Lung (tissue), 12 donors: ENCODE data around the gene NARF. TPM values are rescaled to one million over a fixed set of nuclear protein-coding genes. Genes with fewer than 3 reads are reported as not detected.

Source experiments
- ATAC-seq: fragments of 200-7000 bp; cut with Tn5 transposase; one replicate; pipeline ENCODE4 v1.9.1; 2020; ENCODE audit warnings: moderate number of reproducible peaks; ENCODE audit not compliant: insufficient read depth, low FRiP score
- DNase-seq, 3 donors: peaks; one replicate each; pipeline ENCODE4 v3.0.0-alpha.2; 2013 to 2017
- H3K27ac ChIP-seq, 2 donors: one replicate each; pipeline ENCODE4 v1.5.1; 2013; ENCODE audit warnings: mild to moderate bottlenecking in 2 of 2, moderate library complexity in 2 of 2, control low read depth in 1 of 2, inconsistent platforms in 1 of 2, low read depth in 1 of 2, low read length in 1 of 2
- H3K27me3 ChIP-seq, 3 donors: one replicate each; pipeline ENCODE4 v1.5.1; 2013; ENCODE audit warnings: low read length in 2 of 3; ENCODE audit not compliant: control insufficient read depth in 3 of 3, insufficient read depth in 3 of 3
- H3K36me3 ChIP-seq, 4 donors: one replicate each; pipeline ENCODE4 v1.5.1; 2013; ENCODE audit warnings: low read length in 4 of 4, mild to moderate bottlenecking in 1 of 4, moderate library complexity in 1 of 4; ENCODE audit not compliant: control insufficient read depth in 4 of 4, insufficient read depth in 4 of 4
- H3K4me1 ChIP-seq, 5 donors: one replicate each; pipeline ENCODE4 v1.5.1; 2013; ENCODE audit warnings: low read length in 5 of 5, mild to moderate bottlenecking in 2 of 5, moderate library complexity in 1 of 5; ENCODE audit not compliant: control insufficient read depth in 5 of 5, insufficient read depth in 5 of 5
- H3K4me3 ChIP-seq: one replicate; pipeline ENCODE4 v1.5.1; 2013; ENCODE audit warnings: mild to moderate bottlenecking, control low read depth, moderate library complexity
- H3K9ac ChIP-seq, 2 donors: one replicate each; pipeline ENCODE4 v1.5.1; 2013; ENCODE audit warnings: low read length in 2 of 2, control low read depth in 1 of 2; ENCODE audit not compliant: insufficient read depth in 1 of 2
- H3K9me3 ChIP-seq, 4 donors: one replicate each; pipeline ENCODE4 v1.5.1; 2013; ENCODE audit warnings: low read length in 3 of 4, mild to moderate bottlenecking in 1 of 4, moderate library complexity in 1 of 4; ENCODE audit not compliant: control insufficient read depth in 4 of 4, insufficient read depth in 3 of 4
- CTCF ChIP-seq: IDR thresholded peaks from 2 replicates; pipeline ENCODE4 v1.5.1; 2012; ENCODE audit warnings: mild to moderate bottlenecking; ENCODE audit errors: control extremely low read depth, extremely low read depth
- WGBS, 2 donors: extraction: QIAGEN DNeasy Blood & Tissue Kit; methylation state at CpG; one replicate each; pipeline ENCODE4 v1.1.7; 2013; 5-methylcytosine and 5-hydroxymethylcytosine counted together
- polyA plus RNA-seq, 2 donors: library from polyadenylated mRNA; stranded (reverse); fragments of 200-250 nt; gene quantifications; one replicate each; pipeline ENCODE4 v1.2.1, GENCODE V29; 2013
- total RNA-seq, 2 donors: library from RNA; depleted of rRNA in 1 of 2; stranded (reverse); fragments of >200 nt in 1 of 2; gene quantifications; one replicate each; pipeline ENCODE4 v1.2.1, GENCODE V29; 2014 to 2021
- donor health status: control.
- donor health status: control.
- donor health status: Bipolar disorder and iron deficiency.
- donor health status: healthy.
- donor health status: DM: yes; HTN: yes; CAD: no.

NARF gene
- total and polyA plus RNA-seq, 4 donors: 54.7 to 60.1 (median 58.7) TPM

DNA sequence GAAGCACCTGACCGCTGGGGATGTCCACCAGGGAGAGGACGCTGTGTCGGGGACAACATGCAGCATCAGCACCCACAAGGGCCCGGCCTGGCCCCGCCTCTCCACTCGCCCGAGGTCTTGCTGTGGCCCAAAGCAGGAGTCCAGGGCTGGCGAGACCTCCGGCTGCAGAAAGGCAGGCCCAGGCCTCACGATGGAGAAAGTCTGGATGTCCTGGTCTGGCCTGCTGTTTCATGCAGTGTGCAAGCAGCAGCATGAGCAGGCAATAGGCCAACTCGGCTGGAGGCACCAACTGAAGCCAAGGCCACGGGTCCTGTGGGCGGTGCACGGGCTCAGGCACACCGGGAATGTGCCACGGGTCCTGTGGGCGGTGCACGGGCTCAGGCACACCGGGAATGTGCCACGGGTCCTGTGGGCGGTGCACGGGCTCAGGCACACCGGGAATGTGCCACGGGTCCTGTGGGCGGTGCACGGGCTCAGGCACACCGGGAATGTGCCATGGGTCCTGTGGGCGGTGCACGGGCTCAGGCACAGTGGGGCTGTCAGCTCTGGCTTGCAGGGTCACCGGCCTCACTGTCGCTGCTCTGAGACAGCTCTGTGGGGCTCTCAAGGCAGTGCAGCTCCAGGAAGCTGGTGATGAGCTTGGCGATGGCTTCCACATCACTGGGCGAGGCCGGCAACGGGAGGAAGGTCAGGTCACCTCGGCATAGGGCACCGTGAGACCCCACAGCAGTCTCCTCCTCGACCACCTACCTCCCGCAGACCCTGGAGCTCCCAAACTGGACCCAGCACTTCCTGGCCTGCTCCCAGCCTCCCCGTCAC is 14.9 kb upstream of the NARF start:
- Histone ChIP-seq H3K27ac (no peak overlapping the region), H3K9me3 (no peaks in the 10 kb centered on the region), H3K4me1 (peaks cover 0 to 12% (median 0%) of the 10 kb centered on the region in 5 donors), H3K27me3 (no peaks in the 10 kb centered on the region), H3K4me3 (no peak overlapping the region), H3K9ac (no peak overlapping the region), H3K36me3 (peaks cover 0 to 50% (median 5%) of the 10 kb centered on the region in 4 donors)
- ATAC-seq: no peak
- no peak for TF ChIP-seq CTCF
- WGBS, 2 donors: 91 to 95% methylated on average over 32 to 37 of the region's 40 CpGs
- no peak for DNase-seq

GRCh38 chr17:82444284-82444893 is 14.2 kb upstream of the NARF start:
- H3K36me3 ChIP-seq: peaks cover 0 to 50% (median 5%) of the 10 kb centered on the region in 4 donors
- WGBS, 2 donors: 92% methylated on average over 35 of the region's 35 CpGs
- ATAC-seq (no peak), DNase-seq (no peak)
- peak overlapping the region in 1 of 2 donors; percentile 36 for H3K27ac ChIP-seq
- no peak for TF ChIP-seq CTCF
- peaks cover 0 to 16% (median 2%) of the 10 kb centered on the region in 5 donors for H3K4me1 ChIP-seq
- no peaks in the 10 kb centered on the region for H3K27me3 ChIP-seq
- no peak overlapping the region for H3K4me3 ChIP-seq
- no peaks in the 10 kb centered on the region for H3K9me3 ChIP-seq
- H3K9ac ChIP-seq: no peak overlapping the region

DNA sequence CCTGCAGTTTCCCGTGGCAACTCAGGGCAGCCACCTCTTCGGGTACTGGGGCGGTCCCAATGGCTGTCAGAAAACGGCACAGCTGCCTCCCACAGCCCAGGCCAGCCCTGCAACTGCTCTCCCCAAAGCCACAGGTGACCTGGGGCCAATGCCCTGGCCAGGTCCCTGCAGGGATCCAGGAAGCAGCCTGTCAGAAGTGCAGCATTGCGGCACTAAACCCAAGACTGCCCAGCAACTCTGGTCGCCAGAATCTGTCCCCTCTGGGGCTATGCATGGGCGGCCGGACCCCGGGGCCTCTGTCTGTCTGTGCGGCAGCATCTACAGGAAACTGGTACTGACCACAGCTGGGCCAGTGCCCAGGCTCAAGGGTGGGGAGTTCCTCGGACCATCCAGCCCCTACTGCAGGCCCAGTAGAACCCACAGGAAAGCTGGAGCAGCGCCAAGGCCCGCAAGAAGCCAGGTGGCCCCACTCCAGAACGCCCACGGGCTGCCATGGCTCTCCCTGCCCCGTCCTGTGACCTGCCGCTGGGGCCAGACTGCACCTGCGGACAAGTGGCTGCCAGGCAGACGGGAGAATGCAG is 13.5 kb upstream of the NARF start:
- WGBS, 2 donors: 42 to 44% methylated on average over 18 to 19 of the region's 19 CpGs
- no peak for DNase-seq
- Histone ChIP-seq H3K27ac (peak overlapping the region in 1 of 2 donors; percentile 36), H3K4me1 (peaks cover 0 to 20% (median 5%) of the 10 kb centered on the region in 5 donors), H3K36me3 (peaks cover 0 to 50% (median 5%) of the 10 kb centered on the region in 4 donors), H3K4me3 (no peak overlapping the region), H3K27me3 (no peaks in the 10 kb centered on the region), H3K9ac (no peak overlapping the region), H3K9me3 (no peaks in the 10 kb centered on the region)
- no peak for ATAC-seq
- TF ChIP-seq CTCF: no peak
